Measurements from ENCODE around the gene LIFR.

The LIFR gene

DNA sequence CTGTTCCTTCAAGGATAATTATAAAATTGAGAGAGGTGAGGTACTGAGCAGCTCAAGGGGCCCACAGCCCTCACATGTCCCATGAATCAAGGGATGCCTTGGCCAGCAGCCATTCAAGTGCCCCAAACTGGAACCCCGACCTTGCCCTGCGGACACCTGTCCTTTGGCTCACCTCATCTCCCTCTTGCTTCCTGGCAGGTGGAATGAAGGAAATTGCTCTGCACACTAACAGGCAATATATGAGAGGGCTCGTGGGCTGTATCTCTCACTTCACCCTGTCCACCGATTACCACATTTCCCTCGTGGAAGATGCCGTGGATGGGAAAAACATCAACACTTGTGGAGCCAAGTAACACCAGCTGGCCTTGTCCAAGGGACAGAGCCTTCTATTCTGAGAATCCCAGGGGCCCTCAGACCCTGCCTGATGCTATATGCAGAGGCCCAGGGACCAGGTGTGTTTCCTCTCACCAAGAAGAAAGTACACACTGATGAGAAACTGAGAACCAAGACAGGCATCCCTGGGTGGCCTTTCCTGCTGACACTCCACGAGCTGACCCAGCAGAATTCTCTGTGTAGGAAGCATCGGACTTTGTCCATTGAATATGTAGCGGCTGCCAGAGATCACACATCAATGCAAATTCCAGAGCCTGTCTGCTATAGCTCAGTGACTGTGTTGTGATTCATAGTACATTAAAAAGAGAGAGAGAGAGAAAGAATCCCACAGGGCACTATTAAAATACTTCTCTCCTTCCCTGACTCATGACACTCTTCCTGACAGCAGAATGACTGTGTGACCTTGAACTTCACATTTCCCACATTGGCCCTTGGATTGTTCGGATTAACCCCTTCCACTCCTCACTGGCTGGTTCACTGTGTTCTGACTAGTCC, 92.6 kb downstream of the LIFR start:
- no peak for DNase-seq

DNA sequence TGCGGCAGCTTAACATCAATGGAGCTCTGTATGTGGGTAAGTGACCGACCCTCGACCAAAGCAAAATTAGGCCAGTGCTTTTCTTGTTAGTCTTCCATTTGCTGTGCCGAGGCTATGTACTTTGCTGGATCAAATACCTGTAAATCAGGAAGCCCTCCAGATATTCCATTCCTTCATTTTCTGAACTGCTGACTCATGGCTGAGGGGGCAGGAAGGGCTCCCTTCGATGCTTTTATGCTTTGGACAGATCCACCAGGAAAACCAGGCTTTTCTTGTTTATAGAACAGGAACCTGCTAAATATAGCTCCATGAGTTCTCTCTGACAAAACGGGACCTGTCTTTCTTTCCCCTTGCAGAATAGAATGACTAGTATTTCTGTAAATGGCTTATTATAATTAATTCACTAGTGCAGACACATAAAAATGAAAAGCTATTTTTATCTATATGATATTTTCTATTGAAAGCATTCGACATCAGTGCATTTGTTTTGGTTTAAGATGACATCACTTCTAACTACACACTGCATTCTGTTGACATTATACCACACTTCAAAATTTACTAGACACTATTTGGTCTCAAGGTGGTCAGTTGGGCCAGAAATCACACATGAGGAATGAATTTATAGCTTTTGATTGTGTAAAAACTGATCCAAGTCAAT, 93.3 kb downstream of the LIFR start:
- no peak for DNase-seq

DNA sequence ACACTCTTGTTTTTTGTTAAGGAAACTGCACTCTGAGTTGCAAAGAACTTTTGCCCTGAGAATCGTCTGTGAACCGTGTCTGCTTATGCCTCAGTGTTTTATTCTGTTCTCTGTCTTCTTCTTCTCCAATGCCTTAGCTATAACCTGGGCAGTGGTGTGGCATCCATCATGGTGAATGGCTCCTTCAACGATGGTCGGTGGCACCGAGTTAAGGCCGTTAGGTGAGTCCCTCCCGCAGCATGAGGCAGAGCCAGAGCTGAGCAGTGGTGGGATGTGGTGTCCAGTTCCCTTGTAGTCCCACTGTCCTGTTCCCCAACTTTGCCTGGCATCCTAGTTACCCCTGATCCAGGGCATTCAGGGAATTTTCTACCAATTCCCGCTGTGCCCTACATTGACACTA, 98.3 kb downstream of the LIFR start:
- DNase-seq, result no peak

DNA sequence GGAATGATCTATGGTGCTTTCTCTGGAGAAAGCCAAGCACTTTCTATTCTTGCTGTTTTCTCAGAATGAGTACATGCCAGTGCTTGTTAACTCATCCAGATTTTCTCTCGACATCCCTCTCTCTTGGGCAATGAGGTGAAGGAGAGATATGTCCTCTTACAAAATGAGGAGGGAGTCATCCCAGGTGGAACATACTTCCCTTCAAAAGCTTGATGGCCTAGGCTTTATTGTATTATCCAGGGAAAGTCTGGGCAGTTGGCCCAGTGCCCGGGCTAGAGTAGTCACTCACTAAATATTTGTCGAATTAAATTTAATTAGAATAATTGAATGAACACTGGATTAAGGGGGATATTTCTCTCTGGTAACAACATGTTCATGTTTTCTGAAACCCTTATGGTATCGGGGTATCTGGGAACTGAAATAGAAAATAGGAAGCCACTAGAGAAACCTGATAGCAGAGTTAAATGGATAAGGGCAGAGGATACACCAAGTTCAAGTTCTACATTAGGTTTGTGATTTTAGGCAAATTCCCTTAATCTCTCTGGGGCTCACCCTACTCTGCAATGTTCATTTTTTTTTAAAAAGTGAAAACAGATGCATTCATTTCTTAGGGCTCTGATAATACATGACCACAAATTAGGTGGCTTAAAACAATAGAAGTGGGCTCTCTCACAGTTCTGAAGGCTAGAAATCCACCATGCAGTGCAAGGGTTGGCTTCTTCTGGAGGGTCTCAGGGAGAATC, 99.6 kb downstream of the LIFR start:
- no peak for DNase-seq

DNA sequence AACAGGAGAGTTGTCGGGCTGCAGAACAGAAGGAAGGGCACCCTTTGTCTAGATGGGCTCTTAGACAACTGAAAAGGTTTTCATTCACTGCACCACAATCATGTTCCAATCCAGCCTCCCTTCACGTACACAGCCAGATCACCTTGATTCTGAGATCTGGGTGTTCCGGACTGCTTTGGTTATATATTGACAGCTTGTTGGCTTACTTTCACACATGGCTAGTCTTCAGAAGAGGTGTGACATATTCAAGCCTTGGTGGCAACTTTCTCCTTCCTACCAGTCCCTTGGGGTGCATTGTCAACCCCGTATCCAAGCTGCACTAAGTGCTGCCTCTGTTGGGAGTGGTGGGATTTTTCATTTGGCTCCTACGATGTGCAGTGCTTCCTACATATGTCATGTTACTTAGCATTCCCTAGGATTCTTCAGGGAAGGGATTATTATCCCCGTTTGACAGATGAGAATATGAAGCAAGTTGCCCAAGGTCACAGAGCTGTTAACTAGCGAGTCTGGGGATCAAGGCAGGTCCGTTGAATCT, 100.6 kb downstream of the LIFR start:
- no peak for DNase-seq

DNA sequence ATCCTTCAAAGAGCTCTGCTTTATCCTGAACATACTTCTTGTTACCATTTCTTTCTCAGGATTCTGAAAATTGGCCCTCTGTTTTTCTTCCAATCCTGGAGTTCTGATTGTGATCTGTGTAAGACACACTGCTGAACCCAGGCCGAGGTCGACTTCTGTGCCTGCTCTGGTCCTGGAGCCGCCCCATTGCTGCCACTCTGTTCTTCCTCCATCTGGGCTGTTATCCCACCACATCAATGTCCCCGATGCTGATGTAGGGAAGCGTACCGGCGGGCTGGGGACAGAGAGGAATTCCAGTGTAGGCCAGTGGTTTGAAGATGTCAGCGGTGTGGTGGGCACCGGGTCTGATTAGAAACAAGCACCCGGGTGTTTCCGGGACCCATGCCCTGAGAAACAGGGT, 102.5 kb downstream of the LIFR start:
- no peak for DNase-seq

DNA sequence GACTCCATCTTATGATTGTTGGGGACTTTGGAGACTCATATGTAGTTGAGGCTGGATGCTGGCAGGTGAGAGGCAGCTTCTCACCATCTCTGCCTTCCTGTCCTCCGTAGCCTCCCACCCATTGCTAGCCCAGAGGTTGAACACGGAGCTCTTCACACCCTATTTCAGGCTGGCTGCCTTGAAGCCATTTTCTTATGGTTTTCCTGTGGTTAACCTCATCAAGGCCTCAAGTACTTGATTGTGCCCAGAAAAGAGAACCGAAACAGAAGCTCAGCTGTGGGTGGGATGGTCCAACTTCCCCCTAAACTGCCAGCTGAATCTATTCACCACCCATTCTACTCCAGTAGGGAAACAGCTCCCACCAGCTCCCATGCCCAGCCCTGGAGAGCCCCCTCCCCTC, 102.9 kb downstream of the LIFR start:
- DNase-seq, result no peak

DNA sequence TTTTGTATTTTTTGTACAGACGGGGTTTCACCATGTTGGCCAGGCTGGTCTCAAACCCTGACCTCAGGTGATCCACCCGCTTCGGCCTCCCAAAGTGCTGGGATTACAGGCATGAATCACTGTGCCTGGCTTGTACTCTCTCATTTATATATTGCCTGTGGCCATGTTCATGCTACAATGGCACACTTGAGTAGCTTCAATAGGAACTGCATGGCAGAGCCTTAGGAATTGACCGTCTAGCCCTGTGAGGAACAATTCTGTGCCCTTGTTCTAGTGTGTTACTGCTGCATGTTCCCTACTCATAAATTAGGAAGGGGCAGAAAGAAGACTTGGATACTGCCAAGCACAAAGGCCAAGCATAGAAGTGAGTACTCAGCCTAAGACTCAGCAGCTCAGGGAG, 104.2 kb downstream of the LIFR start:
- no peak for DNase-seq

DNA sequence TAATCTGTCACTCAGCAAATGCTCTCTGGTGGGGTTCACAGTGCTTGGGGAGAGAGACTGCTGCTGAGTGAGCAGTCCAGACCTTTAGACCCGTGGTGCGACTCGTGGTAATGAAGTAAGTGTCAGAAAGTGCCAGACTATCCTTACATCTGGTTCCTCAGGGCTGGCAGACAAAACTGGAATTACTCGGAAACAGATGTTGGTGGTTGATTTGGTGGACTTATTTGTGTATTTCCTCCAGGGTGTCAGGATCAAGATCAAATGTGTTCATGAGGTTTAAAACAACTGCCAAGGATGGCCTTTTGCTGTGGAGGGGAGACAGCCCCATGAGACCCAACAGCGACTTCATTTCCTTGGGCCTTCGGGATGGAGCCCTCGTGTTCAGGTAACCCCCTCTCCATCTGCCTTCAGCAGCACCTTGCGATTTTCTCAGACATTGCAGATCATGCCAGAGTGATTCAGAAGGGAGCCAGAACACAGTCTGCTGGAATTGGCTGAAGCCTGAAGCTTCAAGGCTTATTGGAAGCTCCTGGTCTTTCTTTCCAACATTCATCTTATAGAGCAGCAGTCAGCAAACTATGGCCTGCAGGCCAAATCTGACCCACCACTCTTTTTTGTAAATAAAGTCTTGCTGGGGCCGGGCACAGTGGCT, 105.2 kb downstream of the LIFR start:
- DNase-seq, result no peak

DNA sequence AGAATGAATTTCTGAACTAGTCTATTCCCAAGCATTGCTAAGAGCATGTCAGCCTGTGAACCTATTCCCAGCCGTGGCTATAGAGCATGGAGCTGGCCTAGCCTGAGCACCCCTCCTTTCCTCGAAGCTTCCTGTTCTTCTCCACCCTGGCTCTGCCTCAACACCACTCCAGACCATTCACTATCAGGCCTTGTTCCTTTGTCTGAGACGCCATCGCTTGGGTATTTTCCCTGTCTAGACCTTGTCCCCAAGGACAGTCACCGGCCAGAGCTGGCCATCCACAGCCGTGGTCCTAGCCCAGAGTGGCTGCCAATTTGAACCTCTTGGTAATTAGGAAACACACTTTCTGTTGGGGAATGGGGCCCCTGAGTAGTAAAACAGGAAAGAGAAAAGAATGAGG, 105.8 kb downstream of the LIFR start:
- DNase-seq, result no peak

DNA sequence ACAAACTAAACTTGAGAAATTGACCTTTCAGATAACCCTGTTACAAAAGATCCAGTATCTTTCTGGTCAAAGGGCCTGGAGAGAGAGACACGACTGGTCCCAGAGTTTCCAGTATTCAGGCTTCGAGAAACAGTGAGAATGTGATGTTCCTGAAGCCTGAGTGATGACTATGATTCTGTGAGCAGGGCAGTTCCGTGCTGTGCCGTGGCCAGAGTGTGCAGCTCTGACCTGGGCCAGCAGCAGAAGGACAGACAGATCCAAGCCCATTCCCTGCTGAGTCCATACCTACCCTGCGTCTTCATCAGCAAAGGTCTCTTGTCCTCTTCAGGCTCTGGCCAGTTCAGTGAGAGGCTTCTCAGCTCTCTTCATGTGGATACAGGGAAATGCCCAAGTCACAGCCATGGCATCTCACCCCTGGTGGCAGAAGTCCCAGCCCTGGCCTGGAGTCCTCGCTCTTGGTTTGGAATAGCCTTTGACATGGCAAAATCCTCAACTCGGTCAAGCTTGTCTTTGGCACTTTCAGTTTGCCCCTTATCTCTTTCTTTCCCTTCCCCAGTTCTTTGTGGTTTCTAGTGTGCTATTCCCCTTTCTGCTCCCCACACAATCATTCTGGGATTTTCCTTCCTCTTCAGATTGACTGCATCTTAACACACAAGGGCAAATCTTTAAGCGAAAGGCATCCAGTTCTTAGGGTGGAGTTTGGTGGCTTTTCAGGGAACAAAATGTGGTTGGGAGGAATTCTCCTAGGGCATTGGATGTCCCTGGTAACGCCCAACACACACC, 107.7 kb downstream of the LIFR start:
- no peak for DNase-seq

DNA sequence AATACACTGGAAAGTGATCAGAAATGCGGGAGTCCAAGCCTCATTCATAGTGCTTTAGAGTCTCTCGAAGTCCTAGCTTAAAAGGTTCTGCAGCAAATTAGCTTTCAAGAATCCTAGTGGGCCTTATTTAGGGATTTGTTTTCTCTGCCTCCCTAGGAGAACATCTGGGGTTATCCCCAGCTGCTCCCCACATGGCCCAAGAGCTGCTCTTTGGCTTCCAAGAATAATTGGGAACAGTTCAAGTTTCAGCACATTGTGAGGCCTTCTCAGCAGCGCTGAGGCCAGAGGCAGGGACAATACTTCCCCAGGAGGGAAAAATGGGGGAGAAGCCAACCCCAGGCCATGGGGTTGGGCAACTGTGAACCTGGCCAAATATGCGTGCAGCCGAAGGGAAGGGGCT, 108.7 kb downstream of the LIFR start:
- DNase-seq, result no peak

DNA sequence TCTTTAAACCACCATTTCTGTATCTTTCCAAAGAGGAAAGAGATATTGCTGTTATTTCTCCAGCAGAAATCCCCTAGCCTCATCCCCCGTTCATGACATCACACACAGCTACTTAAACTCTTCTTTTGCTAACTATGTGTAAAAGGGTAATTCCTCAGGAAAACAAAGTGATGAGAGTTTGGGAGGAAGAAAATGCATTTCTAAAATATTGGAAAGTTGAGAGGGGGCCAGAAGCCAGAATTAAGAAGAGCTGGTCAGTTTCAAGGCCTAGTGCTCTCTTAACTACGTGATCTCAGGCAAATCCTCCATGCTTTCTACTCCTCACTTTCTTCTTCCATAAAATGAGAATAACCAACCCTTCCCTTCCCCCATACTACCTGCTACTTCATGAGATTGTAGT, 109.4 kb downstream of the LIFR start:
- DNase-seq, result no peak

DNA sequence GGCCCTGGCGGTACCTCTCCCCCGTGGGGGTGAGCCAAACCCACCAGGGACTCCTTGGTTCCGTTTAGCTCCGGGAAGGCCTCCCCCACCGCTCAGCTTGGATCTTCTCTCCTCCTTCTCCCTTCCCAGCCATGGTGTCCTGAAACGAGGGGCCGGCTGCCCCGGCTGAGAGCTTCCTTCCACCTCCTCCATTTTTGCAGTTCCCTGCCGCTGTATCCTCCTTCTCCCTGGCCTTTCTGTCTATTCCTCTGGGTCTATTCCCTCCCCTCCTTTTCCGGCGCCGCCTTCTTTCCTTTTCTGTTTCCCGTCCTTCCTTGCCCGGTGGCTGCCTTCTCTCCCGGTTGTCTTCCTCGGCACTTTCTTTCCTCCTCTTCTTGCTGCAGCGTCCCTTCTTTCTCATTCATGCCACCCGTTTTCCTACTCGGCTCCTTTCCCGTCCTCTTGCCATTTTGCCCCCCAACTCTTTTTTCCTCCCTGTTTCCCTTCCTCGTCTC, 110.4 kb downstream of the LIFR start:
- DNase-seq, result no peak

DNA sequence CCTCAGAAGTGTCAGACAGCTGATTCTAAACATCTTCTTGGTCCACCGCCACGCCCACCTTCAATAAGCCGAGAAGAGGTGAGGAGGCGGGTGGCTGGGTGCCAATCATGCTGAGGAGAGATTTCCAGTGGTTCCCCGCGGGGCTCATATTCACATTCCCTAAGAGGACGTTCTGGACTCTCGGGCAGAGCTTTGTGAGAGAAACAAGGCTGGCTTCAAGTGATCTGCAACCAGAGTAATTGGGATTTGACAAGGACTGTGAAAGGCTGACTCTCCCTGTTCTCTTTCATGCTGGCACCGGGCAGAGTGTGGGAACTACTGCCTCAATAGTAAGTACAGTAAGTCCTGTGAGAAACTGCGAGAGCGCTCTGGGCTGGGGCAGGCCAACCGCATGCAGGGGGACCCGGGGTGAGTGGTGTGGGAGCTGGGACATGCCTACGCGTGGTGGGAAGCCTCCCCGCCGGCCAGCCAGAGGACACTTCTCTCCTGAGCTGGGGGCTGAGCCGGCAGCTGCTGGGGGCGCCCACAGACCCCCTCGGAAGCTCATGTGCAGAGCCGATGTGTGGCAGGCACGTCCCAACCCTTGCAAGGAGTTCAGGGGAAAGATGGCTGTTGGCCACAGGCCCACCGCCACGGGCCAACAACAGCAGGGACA, 110.9 kb downstream of the LIFR start:
- no peak for DNase-seq

DNA sequence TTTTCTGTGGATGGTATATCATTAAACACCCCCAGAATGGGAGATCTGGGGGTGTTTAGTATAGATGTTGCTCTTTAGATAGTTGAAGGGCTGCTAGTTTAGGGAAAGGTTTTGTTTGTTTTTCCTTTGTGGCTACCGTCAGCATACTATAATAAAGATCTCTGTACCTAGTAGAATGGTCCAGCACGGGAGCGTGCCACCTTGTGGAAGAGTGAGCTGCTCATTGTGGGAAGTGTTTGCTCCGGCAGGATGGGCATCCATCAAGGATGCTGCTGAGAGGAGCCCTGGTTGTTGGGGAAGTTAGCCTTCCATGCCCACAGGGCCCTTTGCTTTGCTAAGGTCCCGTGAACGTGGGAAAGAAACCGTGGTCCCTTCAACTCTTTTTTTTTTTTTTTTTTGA, 113.1 kb downstream of the LIFR start:
- no peak for DNase-seq

DNA sequence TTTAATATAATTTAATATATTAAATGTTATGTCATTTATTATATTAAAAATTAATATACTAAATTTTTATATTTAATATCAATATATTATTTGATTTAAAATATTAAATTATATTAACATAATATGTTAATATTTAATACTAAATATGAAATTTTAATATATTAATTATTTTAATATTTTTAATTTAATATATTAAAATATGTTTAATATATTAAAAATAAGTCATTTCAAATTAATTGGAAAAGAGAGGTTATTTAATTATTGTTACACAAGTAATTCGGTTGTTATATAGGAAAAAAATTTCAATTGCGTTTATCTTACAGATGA, 114.2 kb downstream of the LIFR start:
- DNase-seq, result no peak

DNA sequence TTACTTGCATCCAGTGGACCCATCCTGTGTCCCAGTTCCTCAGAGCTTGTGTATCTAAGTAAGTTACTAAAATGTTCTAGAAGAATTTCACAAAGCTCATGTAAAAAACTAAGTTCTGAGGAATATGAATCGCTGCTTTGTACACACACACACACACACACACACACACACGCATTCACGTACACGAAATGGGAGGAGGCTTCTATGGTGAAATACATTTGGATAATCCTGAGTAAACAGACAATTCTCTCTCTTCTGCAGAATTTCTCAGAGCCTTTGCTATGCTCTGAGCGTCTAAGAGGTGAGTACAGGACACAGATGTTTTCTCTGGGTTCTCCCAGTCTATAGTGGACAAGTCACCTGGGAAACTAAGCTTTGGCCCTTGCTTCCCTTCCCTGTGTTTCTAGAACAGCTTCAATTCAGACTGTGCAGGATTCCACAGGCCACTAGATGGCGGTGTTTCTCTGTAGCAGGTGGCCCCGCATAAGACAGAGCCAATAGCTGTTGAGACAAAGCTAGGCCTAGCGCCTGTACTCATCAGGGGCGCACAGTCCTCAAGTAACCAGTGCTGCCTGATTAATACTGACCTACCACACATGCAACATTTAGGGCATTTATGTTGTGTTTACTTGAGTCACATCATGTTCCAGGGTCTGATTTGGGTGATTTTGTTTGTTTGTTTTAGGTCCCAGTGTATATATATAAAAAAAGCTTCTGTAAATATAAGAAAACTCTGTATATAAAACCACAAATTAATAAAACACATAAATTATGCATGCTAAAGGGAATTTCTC, 114.8 kb downstream of the LIFR start:
- peak; percentile 50 for DNase-seq

DNA sequence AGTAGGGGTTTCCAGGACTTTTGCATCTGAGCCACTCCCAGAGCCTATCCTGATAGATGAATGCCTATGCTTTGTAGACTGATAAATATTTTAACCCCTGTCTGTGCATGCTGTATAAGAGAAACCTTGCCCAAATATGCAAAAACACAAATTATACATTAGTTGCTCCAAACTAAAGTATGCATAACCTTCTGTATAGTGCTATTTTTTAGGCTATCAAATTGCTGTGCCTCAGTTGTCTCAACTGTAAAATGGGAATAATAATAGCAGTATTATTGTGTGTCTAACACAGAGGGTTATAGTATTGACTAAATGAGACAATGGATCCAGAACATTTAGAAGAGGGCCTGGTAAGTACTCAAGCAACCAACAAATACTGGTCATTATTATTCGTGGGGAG, 117.7 kb downstream of the LIFR start:
- no peak for DNase-seq

DNA sequence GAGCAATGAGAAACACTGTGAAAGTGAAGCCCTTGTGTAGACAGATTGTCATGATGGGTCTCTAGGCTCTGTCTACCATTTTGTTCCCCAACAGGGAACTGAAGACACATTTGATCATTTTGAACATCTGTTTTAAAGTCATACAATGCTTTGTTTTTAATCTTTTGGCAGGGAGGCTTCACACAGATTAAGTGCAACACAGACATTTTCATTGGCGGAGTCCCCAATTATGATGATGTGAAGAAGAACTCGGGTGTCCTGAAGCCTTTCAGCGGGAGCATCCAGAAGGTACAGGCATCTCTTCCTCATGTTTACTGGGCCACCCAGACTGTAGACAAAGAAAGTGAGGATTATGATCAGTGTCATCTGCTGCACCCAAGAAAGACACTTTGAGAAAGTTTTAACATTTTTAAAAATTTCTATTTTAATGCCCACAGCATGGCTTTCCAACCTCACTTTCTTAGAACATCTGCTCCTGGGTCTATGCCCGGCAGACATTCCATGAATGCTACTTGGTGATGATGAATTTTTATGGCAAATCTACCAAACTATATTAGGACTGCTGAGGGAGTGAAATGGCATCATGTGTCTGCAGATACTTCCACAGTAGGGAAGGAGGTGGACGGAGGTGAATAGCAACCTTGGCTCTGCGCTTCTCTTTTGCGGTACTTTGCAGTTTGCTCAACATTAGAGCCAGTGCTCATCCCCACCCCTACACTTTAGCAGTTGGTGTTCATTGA, 121.3 kb downstream of the LIFR start:
- no peak for DNase-seq
